GM03348 (cell line): ENCODE results near the gene STIP1.
"Not testable (repeated sequence)": the region's sequence is repeated elsewhere in the genome, so short reads cannot be mapped to it uniquely, and the experiment has no call there.

Experiments used
- DNase-seq: peaks from one replicate; pipeline ENCODE4 v3.0.0; 2012; ENCODE audit warnings: low spot score

STIP1 gene

DNA sequence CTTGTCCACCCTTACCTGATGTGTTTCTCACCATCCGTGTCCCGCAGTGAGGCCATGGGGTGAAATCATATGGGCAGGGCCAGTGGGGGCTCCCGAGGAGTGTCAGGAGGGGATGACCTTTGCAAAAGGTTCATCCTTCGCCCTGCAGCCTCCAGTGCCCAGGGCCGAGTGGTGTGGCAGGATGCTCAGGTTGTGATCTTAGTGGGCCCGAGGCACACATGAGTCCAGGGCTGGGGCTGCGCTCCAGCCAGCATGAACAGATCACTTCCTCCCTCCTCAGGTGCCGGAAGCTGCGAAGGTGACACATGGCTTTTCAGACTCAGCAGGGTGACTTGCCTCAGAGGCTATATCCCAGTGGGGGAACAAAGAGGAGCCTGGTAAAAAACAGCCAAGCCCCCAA is 52.1 kb downstream of the STIP1 start:
- DNase-seq, result no peak

DNA sequence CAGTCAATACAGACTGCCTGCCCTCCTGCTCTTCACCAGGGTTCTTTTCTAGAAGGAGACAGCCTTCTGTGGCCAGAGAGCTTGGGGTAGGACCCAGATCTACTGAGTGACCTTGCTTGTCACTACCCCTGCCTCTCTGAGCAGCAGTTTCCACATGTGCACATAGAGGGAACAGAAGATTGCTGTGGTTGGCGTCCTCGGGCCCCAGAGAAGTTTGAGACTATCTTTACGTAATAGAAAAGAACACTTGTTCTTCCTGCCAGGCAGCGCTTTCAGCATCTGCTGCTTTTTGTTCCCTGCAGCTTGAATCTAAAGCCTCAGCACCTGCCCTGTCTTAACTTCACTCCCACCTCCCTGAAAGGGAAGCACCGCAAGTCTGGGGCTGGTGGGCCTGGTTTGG is 53.0 kb downstream of the STIP1 start:
- no peak for DNase-seq

DNA sequence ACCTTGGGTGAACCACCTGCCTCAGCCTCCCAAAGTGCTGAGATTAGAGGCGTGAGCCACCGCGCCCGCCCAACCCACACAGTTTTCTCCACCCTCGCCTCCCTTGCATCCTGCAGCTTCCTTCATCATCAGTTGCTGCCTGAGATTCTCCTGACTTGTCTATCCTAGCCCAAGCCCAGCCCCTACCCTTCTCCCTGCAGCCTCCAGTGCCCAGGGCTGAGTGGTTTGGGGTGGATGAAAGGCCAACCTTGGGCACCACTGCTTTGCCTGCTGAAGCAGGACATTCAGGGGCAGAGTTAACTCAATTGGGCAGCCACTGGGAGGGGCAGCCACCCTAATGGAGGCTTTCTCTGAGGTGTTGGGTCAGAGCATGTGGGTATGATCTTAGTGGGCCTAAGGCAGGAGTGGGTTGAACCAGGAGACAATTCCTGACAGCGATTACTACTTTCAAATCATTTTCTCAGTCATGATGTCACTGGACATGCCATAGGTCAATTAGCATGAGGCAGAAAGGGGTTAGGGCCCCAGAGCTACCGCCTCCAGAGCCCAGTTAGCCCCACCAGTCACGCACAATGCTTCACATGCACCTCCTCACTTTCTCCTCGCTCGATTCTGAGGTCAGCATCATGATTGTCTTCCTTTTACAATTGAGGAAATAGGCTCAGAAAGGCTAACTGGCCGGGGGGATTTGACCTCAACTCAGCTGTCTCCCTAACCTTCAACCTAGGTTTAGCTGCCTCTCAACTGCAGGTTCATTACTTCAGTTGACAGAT is 53.9 kb downstream of the STIP1 start:
- no peak for DNase-seq

DNA sequence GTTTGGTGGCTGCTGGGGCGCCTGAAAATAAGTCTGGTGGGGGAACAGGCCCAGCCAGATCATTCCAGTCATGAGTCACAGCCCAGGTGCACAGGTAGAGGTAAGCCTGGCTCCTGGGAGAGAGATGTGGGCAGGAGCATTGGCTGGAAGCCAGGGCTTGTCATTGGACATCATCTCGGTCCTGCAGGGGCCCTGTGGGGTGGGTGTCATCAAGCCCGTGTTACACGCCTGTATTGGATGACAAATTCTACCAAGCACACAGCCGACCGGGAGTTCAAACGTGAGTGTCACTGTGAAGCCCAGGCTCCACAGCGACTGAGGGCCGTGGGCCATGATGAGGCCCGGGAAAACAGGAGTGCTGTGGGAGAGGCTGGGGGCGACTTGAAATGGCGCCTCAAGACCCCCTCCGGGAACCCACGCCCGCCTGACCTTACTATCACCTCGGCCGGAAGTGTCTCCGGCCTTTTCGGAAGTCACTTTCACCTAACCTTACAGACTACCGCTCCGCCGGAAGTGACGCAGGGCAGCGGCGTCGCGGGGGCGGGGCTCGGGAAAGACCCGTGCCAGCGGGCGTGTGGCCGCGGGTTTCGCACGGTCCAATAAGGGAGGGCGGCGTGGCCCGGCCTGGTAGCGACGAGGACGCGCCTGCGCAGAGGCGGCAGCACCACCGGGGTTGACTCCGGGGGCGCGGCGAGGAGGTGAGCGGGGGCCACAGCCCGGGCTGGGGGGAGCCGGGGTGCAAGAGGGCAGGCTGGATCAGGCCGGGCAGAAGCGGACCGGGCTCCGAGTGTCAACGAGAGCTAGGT is 54.7 kb downstream of the STIP1 start, which contains the start of gene FKBP2:
TSS of gene FKBP2 (plus strand) at position 661 of the 806 bp plus-strand sequence. CDS start 1,293 bp downstream, outside the sequence.
- peak; percentile 99 for DNase-seq

DNA sequence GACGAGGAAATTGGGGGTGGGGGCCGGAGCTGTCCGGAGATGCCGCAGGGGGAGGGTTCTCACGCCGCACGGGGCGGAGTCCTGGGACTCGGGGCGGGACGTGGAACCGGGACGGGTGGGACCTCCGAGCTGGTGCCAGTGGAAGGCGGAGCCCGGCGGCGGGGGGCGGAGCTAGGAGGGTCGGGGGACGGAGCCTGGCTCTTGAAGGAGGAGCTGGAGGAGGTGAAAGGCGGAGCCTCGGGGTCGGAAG is 55.2 kb downstream of the STIP1 start:
- no peak for DNase-seq

DNA sequence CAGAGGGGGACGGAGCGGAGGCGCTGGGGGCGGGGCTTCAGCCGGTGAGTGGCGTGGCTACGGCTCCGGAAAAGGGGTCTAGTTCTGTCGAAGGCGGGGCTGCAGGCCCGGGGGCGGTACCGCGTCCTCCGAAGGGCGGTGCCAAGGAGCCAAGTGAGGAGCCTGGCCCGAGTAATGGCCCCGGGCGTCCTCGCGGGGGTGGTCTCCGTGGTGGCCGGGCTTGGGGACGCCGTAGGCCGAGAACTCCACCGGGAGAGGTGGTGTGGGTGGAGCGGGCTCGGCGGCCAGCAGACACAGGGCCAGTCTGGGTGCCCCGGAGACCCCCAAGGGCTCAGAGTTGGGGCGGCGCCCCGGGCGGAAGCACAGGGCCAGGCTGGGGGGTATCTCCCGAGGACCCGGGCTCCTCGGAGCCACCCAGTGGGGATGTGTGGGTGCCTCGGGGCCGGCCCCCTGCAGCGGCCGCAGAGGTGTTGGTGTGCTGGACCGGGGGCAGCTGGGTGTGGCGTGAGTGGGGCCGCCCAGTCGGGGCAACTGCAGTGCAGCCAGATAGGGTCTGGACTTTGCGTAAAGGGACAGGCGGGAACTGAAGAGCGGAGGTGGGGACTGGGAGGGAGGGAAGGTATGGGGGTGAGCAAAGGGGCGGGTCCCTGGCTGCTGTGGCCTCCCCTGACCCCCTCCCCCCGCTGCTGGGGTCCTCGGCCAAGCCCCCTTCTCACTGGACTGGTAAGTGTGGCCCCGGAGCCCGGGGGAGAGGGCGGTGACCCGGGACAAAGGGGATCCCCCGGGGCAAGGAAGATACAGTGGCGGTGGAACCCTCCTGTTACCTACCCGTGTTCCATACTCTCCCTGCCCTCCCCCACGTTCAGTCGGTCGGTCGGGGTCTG is 55.8 kb downstream of the STIP1 start:
- peak; percentile 98 for DNase-seq

DNA sequence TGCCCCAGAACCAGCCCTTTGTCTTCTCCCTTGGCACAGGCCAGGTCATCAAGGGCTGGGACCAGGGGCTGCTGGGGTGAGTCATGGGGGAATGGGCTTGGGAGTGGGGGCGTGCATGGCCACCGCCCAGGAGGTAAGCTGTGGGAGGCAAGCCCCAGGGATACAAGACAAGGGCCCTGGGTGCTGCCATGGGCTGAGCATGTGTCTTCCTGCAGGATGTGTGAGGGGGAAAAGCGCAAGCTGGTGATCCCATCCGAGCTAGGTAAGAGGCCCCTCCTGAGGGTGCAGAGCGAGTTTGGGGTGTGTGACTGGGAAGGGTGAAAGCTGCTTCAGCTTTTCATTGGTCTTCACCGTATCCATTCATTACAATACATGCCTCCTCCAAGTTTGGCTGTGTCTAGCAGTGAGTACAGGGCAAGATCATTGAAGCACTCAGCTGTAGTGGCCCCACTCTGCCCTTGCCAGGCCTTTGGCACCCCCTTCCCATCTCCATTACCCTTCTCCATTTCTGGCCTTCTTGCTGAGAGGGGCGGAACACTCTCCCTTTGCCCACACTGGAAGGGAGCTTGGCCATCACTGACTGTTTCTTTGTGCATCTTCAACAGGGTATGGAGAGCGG is 57.4 kb downstream of the STIP1 start:
- DNase-seq, result no peak

DNA sequence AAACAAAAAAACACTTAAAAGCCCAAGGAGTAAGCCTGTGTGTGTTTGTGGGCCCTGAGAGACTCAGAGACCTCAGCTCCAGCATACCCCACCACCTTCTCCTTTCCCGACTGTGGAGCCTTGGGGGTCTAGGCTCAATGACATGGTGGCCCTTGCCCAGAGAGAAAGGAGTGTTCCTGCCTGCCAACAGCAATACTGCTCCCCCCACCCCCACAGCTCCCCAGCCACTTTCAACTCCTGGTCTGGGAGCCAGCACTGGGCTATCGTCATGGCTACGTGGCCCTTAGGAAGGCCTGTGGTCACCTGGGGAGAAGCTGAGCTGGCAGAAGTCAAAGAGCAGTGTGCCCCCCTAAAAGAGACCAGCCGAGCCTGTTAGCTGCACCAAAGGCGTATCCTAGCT is 58.1 kb downstream of the STIP1 start:
- no peak for DNase-seq

DNA sequence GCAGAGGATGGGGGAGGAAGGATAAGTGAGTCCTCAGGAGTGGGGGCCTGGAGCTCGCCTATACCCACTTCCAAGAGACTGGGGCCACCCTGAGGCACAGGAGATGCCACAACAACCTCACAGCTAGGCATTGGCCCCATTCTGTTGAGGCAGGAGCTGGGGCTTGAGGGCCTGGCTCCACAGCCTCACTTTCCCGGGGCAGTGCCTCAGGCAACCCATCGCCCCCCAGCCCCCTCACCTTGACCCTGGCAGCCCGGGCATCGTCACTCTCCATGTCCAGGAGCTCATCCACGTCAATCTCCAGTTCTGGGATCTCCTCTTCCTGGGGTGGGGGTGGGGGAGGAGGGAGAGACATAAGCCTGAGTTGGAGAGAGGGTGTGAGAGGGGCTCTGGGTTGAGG is 59.0 kb downstream of the STIP1 start:
- no peak for DNase-seq

DNA sequence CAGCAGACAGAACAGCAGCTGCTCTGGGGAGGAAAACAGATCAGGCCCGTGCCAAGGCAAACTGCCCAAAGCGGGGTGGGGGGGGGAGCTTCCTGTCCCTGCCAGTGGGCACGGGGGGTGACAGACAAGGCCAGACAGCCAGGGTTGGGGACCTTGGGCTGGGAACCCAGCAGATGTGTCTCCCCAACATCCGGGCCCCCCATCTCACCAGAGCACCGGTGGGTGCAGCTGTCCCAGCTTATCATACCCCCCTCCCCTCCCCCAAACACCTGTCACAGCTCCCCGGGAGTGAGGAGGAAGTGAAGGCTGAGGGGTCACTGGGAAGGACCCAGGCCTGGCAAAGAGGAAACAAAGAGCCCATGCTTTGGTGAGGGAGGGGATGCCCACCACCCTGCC is 59.4 kb downstream of the STIP1 start:
- peak; percentile 26 for DNase-seq

DNA sequence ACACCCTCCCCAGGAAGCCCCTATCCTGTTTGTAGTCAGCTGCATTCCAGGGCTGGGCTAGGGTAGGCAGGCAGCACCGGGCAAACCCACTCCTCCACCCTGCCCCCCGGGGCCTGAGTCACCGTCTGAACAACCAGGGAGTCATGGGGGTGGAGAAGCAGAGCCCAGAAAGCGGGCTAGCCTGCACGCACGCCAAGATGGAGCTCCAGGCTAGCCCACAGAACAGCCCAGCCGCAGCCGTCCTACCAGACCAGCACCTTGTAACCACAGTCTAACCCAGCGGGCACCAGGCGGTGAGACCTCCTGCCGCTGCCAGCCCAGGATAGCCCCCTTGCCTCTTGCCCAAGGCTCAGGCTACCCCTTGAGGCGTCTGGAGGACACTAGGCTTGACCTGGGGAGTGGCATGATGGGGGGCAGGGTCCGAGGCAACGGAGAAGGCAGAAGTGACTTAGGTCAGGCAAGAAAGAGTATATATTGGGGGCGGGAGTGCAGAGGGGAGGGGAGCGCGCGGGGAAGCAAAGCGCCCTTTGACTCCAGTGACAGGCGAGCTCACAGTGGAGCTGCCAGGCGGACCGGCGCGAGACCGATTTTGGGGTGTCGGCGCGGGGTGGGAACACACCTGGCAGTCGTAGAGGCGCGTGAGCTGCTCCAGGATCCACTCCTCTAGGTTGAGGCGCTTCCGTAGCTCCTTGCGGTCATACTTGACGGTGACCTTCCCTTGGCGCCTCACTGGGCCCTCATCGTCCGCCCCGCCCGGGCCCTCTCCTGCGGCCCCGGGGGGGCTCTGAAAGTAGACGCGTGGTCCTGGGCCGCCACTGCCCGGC is 60.0 kb downstream of the STIP1 start:
- DNase-seq, result peak; percentile 87

DNA sequence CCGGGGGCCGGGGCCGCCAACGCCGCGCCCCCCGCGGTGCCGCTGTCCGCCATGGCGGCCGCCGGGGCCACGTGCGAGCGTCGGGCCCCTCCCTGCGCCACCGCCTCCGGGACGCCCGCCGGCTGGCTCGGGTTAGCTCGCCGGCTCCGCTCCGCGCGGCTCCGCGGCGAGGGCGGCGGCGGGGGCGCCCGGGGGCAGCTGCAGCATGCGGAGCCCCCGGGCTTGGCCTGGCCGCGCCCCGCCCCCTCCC is 60.6 kb downstream of the STIP1 start:
- DNase-seq, result not testable (repeated sequence)

DNA sequence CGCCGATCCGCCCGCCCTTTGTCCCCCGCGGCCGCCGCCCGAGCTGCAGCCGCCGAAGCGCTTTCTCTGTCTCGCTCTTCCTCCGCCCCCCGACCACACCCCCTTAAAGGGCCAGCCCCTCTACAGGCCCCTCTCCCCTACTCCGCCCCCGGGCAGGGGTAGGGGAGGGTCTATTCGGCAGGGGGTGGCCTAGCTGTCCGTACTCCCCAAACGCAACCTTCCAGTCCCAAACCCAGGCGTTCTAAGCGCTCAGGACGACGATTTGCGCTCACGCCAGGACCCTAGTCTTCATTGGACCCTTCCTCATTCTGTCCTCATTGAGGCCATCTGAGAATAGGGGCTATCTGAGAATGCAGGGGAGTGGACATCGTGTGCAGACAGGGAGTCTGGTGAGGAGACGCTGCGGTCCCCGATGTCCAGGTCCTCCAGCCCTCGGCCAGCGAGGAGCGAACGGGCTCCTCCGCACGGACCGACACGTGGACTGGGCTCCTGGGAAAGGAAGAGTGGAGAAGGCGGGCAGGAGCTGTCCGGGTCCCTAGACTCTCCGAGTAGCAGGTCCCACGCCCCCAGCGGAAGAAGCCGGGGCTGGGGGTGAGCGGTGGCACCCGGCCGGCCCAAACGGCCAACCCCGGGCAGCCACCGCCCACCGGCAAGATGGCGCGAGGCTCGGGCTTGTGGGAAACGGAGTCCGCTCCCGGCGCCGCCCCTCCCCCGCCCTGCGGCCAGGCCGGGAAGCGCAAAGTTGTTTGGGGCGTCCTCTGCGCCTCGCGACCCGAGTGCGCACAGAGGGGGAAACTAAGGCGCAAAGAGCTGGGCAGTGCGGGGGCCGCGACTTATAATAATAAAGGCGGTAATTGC is 61.1 kb downstream of the STIP1 start, which contains the start of gene PPP1R14B:
TSS of gene PPP1R14B (minus strand) at position 73 of the 858 bp plus-strand sequence. CDS start 270 bp downstream, outside the sequence.
- peak; percentile 94 for DNase-seq

DNA sequence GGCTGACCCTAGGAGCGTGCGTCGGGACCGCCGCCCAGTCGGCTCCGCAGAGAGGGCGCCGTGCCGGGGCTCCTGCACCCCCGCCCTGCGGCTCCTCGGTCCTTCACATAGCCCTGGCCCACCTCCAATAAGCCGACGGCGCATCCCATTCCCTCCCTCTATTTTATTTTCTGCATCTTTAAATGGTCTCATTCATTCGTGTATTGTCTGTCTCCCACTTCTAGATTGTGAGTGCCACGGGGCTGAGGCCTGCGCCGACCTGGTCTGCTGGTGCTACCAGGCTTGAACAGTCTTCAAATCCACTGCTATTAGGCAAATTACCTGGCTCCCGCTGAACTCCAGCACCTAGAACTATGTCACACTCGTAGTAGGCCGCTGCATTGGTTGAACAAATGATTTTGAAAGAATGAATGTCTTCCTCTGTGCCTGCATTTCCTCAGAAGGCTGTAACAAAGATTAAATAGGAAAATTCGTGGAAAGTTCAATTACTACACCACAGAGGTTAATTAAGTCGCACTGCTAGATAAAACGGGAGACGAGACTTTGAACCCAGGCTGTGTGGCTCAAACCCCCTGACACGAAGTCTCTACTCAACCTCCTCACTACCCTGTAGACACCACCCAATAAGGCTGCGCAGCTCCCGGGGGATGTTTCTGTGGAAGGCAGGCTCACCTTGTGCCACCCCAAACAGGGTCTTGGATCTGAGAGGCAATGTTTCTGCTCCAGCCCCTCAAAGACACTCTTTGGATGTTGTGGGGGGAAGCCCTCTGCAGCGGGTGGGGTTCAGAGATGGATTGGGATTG is 62.0 kb downstream of the STIP1 start:
- peak; percentile 33 for DNase-seq

DNA sequence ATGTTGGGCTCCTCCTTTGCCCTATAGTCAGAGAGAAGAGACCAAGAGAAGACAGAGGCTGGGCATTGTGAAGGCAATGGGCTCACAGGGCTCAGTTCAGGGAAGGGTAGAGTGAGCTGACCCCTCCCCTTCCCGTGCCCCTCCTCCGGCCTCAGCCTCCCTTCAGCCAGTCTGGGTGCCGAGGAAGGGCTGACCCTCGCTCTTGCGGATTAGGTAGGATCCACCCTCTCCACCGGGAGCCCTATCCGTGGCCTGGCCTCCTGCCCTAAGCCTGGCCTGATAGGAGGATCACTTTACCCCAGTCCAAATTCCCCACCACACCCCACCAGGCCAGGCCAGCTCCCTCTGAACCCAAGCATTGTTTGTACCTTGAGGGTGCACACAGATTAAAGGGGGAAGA is 62.6 kb downstream of the STIP1 start:
- no peak for DNase-seq

DNA sequence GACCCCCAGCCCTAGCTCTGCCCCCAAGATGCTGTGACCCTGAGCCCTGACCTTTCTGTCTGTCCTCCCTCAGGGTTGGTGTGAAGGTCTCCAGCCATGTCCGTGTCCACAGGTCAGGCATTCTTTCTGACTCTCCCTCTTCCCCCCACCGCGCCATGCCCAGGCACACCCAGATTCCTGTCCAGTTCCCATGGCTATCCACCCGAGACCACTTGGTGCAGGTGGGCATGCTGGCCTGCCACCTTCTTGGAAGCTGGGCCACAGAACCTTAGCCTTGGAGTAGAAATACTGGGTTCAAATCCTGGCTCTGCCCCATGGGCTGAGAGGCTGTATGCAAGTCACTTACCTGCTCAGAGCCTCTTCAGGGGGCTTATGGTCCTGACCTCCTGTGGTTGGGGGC is 63.1 kb downstream of the STIP1 start:
- no peak for DNase-seq

DNA sequence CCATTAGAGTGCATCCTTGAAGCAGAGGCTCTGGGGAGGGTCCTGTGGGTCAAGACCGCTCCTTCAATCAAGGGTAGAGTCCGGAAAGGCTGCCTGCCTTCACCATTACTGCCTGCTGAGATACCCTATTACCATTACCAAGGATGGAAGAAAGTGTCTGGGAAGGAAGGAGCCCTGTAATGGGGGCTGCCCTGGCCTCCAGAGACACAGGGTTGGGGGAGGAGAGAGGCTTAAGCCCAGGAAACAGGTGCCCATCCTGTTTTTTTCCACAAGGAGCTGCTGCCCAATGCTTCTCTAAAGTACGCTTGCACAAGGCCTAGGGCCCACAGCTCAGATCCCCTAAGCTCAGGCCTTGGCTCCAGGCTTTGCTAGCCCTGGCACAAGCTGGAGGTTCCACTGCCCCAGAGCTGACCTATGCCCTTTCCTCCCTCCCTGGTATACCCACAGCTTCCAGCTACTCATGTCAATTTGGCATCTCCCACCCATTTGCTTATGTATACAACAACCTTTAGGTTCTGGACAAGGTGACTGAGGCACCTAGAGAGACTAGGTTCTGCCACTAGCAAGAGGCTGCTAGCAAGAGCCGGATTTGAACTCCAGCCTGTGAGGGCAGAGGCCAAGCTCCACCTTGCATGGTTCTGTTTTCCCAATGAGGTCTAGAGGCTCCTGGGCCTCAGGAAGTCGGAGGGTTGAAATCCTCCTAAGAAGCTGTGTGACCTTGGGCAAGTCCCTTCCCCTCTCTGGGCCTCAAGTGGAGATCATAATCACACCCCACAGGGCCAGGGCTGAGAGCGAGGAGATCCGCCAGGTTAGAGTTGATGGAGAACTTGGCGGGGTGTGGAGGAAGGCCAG is 63.8 kb downstream of the STIP1 start:
- no peak for DNase-seq

DNA sequence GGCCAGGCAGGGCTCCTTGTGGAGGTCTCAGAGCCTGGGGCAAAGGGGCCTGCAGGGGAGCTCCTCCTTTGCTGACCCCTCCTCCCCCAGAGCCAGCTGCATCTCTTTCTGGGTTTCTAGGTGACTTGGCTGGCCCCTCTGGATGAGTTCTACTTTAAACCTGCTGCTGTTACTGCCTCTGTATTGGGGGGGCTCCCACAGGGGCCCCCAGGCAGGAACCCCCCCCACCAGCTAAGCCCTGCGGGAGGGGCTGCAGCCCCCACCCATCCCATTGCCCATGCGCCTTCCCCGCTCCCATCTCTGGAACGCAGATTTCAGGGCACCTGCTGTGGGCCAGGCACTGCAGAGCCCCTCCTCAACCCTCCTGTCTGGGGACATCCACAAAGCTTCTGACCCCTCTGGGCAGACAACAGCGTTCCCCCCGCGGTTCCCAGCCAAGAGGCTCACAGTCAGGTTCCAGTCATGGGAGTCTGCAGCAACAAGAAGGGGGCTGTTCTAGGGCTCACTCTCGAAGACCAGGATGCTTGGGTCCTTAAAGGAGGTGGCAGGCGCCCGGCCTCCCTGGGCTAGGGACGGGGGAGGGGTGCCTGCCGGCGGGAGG is 64.5 kb downstream of the STIP1 start:
- no peak for DNase-seq
